GM19099 (cell line): ENCODE data around the gene AP2M1.

ENCODE experiments used
- POLR2A ChIP-seq: IDR thresholded peaks from 3 replicates; pipeline ENCODE4 v1.6.1; 2011; ENCODE audit warnings: low read depth; ENCODE audit not compliant: insufficient read length; ENCODE audit errors: extremely low read depth

Gene AP2M1

DNA sequence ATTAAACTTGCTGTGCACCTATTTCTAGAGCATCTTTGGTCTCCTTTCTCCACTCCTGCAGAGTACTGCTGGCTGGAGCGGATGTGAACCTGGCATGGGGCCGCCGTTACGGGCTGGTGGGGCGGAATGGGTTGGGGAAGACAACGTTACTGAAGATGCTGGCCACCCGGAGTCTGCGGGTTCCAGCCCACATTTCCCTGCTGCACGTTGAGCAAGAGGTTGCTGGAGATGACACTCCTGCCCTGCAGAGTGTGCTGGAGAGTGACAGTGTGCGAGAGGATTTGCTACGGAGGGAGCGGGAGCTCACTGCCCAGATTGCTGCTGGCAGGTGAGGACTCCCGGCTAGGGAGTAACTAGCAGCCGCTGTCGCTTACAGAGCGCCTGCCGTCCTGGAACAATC is 13.4 kb downstream of the AP2M1 start:
- no peak for TF ChIP-seq POLR2A

DNA sequence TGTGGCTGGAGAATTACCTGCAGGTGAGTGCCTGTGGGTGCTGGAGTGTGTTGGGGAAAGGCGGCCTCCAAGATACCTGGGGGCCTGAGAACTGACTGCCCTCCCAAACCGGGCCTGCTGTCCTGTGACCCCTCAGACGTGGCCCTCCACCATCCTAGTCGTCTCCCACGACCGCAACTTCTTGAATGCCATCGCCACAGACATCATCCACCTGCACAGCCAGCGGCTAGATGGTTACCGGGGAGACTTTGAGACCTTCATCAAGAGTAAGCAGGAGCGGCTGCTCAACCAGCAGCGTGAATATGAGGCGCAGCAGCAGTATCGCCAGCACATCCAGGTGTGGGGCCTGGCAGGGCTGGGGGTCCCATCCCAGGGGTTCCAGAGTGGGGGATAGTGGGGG is 14.8 kb downstream of the AP2M1 start:
- TF ChIP-seq POLR2A, result no peak

DNA sequence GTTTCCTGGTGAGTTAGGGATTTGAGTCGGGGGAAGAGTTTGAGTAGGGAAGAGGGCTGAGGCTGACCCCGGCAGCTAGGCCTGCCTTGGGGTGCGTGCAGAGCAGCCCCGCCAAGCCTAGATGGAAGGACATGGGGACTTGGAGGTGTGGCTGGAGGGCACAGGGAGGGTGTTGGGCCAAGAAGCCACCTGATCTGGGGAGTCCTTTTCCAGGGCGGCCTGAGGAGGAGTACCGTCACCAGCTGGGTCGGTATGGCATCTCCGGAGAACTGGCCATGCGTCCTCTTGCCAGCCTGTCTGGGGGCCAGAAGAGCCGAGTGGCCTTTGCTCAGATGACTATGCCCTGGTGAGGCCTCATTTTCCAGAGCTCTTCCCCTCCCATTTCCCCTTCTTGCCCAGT is 18.2 kb downstream of the AP2M1 start:
- TF ChIP-seq POLR2A, result no peak

DNA sequence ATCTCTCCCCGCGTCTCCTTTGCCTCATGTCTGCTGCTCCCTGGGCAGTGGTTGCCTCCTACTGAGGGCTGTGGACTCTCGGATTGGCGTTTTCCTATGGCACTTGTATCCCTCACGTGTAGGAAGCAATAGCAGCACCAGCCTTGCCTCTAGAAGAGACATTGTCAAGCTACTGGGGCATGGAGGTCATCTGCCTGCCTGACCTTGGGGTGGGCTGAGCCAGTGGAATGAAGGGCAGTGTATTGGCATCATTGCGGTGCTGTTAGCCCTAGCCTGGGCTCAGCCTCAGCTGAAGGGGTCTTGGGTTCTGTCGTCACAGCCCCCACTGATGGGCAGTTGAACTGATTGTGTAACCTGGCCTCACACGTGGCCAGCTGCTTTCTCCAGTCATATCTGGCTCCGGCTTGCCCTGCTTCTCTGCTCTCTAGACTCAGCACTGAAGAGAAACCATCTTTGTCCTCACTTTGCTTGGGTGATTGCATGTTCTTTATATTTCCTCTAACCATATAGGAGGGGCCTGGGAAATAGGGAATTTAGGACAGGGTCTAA is 19.4 kb downstream of the AP2M1 start:
- TF ChIP-seq POLR2A, result no peak

DNA sequence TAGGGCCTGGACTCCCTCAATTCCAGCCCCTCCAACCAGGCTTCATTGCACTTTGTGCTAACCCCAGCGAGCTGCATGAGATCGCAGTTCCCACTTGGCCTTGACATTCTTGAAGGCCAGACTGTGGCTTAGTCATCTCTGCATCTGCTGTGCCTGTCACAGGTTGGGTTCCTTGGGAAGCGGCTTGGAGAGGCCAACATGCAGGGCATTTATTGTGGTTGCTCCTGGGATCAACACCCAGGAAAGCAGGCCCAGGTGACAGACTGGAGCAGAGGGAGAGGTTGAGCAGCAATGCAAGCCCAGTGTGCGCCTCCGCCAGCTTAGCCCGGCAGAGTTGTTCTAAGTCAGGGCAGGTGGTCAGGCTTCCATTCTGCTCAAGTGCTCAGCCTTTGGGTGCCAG is 21.9 kb downstream of the AP2M1 start:
- no peak for TF ChIP-seq POLR2A

DNA sequence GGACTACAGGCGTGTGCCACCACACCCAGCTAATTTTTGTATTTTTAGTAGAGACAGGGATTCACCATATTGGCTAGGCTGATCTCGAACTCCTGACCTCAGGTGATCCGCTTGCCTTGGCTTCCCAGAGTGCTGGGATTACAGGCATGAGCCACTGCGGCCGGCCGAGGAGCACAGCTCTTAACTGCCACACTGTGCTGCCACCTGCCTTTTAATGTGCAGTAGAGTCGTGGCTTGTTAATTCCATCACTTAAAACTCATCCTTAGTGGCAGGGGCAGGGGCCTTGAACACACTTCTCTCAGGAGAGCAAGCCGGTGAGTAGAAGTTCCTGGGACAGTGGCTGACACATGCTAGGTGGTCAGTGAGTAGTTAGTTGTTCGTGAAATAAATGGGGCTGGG is 23.9 kb downstream of the AP2M1 start:
- TF ChIP-seq POLR2A, result no peak

DNA sequence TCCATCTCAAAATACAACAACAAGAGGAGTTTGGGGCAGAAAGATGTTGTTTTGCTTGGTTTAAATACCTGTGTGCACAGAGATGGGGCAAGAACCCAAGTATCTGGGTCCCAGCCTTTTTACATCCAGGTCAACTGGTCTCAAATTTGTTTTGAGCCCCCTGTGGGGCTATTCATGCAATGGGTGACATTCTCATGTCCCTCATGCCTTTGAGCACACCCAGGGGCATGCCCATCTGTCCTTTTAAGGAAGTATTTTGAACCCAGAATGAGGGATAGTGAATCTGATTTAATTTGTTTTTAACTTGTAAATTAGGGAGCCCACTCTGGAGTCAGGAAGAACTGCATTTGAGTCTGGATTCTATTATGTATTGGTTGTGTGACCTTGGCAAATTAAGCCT is 26.2 kb downstream of the AP2M1 start:
- TF ChIP-seq POLR2A, result no peak

DNA sequence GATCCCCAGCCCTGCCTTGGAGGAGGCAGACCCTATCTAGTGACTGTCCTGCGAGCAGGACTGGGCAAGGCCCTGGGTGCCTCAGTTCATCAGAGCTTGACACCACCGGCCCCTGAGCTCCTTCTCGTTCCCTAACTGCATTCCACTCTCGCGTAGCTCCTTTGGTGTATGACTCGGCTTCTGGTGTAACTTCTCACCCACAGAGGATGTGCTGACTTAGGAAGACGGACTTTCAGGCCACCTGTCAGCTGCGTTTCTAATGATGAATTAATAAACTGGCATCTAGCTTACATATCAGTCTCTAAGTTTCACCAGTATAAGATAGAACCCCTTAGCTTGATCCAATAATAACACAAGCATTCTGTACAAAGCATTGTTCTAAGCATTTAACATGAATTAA is 28.9 kb downstream of the AP2M1 start:
- no peak for TF ChIP-seq POLR2A

DNA sequence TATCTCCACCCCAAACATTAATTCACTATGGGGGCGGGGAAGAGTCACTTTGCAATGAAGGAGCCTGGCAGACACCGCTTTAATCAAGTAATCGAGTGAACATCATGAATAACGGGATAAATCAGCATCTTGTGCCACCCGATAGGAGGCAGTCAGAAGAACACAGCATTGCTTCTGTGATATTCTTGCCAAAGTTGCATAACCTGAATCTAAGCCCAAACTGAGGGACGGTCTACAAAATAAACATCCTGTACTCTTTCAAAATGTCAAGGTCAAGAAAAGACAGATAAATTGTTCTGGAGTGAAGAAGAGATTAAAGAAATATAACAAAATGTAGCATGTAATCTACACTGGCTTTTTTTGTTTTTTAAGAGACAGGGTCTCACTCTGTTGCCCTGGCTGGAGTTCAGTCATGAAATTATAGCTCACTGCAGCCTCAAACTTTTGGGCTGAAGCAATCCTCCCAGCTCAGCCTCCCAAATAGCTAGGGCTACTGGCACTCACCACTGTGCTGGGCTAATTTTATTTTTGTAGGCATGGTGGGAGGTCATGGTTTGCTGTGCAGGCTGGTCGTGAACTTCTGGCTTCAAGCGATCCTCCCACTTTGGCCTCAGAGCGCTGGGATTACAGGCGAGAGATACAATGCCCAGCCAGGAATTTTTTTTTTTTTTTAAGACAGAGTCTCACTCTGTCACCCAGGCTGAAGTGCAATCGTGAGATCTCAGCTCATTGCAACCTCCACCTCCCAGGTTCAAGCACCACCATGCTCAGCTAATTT is 34.7 kb downstream of the AP2M1 start:
- TF ChIP-seq POLR2A, result no peak

DNA sequence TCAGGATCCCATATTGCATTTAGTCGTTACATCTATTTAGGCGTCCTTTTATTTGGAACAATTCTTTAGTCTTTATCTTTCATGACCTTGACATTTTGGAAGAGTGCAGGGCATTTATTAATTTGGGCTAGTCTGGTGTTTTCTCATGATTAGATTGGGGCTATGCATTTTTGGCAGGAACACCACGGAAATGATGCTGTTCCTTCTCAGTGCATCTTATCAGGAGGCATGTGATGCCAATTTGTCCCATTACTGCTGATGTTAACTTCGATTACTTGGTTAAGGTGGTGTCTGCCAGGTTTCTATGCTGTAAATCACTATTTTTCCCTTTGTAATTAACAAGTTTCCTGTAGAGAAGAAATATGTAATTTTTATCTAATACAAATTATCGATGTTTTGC is 36.6 kb downstream of the AP2M1 start:
- no peak for TF ChIP-seq POLR2A

DNA sequence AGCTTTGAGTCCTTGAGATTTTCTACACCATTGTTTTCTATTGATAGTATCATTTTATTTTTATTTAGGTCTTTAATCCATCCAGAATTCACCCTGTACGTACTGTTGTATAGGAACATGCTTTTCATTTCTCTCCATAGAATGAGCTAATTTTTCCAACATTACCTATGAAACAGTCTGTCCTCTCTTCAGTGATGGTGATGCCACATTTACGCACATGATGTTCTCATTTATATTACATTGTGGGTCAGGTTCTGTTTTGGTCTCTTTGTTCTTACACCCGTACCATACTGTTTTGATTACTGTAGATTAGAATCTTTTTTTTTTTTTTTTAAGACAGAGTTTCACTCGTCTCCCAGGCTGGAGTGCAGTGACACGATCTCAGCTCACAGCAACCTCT is 37.1 kb downstream of the AP2M1 start:
- TF ChIP-seq POLR2A, result no peak

DNA sequence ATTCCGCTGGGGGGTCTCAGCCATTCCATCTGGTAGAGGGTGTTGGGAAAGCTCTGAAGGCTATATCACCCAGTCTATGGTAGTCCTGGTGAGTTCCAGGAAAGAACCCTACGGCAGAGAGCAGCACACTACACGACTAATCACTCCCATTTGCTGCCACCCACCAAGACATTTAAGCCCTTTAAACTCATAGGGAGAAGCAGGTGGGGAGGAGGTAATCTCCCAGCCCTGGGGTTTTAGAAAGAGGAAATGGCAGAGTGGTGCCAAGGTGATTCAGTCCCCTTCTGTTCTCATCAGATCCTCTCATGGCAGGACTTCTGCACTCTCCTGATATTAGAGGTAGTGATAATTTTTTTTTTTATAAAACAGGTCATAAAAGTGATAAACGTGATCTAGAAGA is 44.2 kb downstream of the AP2M1 start:
- no peak for TF ChIP-seq POLR2A

DNA sequence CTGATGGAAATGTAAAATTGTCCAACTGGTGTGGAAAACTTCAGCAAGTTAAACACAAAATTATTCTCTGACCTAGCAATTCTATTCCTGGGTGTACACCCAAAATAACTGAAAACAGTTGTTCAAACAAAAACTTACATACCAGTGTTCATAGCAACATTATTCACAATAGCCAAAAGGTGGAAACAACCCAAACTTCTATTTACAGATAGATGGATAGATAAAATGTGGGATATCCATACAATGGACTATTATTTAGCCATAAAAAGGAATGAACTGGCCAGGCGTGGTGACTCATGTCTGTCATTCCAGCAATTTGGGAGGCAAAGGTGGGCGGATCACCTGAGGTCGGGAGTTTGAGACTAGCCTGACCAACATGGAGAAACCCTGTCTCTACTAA is 47.9 kb downstream of the AP2M1 start:
- TF ChIP-seq POLR2A, result no peak

DNA sequence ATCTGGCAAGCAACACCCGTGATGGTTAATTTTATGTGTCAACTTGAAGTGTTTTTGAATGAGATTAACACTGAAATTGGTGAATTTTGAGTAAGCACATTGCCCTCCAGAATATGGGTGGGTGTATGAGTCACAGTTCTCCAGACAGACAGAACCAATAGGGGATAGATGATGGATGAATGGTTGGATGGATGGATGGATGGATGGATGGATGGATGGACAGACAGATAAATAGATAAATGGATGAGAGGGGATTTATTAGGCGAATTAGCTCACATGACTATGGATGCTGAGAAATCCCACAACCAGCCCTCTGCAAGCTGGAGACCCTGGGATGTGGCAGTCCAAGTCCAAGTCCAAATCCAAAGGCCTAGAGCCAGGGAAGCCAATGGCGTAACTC is 49.3 kb downstream of the AP2M1 start:
- no peak for TF ChIP-seq POLR2A

DNA sequence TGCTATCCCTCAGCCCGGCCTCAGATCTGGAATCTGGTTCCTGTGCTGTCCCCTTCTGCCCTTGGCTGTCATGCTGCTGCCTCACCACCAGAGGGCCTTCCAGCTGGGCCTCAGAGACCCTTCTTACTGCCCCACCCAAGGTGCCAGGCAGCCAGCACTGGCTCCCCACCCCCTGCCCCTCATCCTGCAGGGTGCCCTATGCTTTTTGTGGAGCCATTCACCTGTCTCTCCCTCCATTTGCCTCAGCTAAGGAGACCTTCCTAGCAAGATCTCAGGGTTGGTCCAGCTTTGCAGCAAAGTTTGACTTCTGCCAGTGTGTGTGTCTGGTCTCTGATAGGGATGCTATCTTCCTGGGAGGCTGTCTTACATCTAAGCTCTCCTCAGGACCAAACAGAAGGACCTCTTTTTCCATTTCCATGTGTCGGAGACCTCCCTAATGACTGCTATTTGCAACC is 52.9 kb downstream of the AP2M1 start:
- TF ChIP-seq POLR2A, result no peak

DNA sequence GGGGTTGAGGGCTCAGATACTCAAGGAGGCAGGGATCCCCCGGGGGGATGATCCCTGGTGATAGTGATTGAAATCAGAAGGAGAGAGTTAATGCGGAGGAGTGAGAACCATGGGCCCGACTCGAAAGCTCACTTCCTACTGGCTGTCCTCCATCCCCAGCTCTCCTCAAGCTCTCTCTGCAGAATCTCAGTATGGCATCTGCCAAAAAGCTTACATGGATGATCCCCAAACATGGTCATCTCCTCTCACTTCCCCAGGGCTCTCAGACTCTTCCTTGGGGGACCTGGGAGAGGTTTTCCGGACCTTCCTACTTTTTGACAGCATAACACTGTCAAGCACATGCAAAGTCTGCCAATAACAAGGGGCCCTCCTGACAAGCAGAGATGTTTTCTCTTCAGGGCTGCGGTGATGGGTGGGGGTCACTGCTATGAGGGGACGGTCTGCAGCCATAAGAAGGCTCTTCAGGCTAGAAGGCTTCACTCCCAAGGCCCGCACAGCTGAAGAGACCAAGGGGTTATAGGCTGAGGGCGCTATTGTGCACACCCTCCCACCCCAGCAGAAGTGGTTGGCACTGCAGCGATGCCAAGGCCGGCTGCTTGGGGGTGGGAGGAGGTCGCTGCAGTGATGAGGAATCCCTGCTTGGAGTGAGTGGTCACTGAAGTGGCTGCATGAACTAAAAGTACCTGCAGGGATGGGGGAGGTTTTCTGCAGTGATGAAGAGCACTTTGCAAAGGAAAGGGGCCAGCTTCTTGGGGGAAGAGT is 53.9 kb downstream of the AP2M1 start:
- TF ChIP-seq POLR2A, result no peak
